ENCODE results near the gene TINAGL1.

The TINAGL1 gene

GRCh38 chr1:31532173-31532572 is 44.1 kb upstream of the TINAGL1 start:
- H2AFZ ChIP-seq (ENCODE audit: low read length): no peak overlapping the region
- TF ChIP-seq CTCF (conservative IDR thresholded peaks at IDR 0.05; ENCODE audit: low read length) (no peak), EZH2phosphoT487 (IDR thresholded peaks at IDR 0.05; ENCODE audit: borderline replicate concordance) (no peak)
- no peak overlapping the region for H3K4me3 ChIP-seq (ENCODE audit: low read length, poor library complexity, severe bottlenecking)
- H3K9me3 ChIP-seq (ENCODE audit: insufficient read depth, low read depth, low read length): no peaks in the 10 kb centered on the region
- H4K20me1 ChIP-seq (ENCODE audit: insufficient read depth, low read length, poor library complexity, severe bottlenecking): no peaks in the 10 kb centered on the region
- H3K79me2 ChIP-seq (ENCODE audit: insufficient read depth, low read length): no peaks in the 10 kb centered on the region
- H3K4me2 ChIP-seq (ENCODE audit: low read depth, low read length, poor library complexity, severe bottlenecking): no peak overlapping the region
- H3K9me2 ChIP-seq (replicated peaks; ENCODE audit: low read depth, low read length): no peaks in the 10 kb centered on the region
- H3K27me3 ChIP-seq (ENCODE audit: insufficient read depth, low read length, poor library complexity, severe bottlenecking): no peaks in the 10 kb centered on the region
- no peak overlapping the region for H3K9ac ChIP-seq (ENCODE audit: low read depth, low read length, poor library complexity, severe bottlenecking)
- no peaks in the 10 kb centered on the region for H3F3A ChIP-seq (ENCODE audit: low read depth)
- H3K4me1 ChIP-seq (ENCODE audit: insufficient read depth, low read length, poor library complexity, severe bottlenecking): no peaks in the 10 kb centered on the region
- no peaks in the 10 kb centered on the region for H3K36me3 ChIP-seq (ENCODE audit: insufficient read depth, low read length)

- H3K9me2 ChIP-seq (replicated peaks; ENCODE audit: low read depth, low read length): no peaks in the 10 kb centered on the region
- no peak overlapping the region for H3K4me2 ChIP-seq (ENCODE audit: low read depth, low read length, poor library complexity, severe bottlenecking)
- no peaks in the 10 kb centered on the region for H4K20me1 ChIP-seq (ENCODE audit: insufficient read depth, low read length, poor library complexity, severe bottlenecking)
- no peak overlapping the region for H3K9ac ChIP-seq (ENCODE audit: low read depth, low read length, poor library complexity, severe bottlenecking)
- H3K4me3 ChIP-seq (ENCODE audit: low read length, poor library complexity, severe bottlenecking): no peak overlapping the region
- peaks cover 5% of the 10 kb centered on the region; the same call in 1 of the 2 replicates for H3K36me3 ChIP-seq (ENCODE audit: insufficient read depth, low read length)
- no peak overlapping the region for H2AFZ ChIP-seq (ENCODE audit: low read length)
- TF ChIP-seq EZH2phosphoT487 (IDR thresholded peaks at IDR 0.05; ENCODE audit: borderline replicate concordance) (no peak), CTCF (conservative IDR thresholded peaks at IDR 0.05; ENCODE audit: low read length) (no peak)
- no peaks in the 10 kb centered on the region for H3K79me2 ChIP-seq (ENCODE audit: insufficient read depth, low read length)
- H3K4me1 ChIP-seq (ENCODE audit: insufficient read depth, low read length, poor library complexity, severe bottlenecking): no peaks in the 10 kb centered on the region
- H3K27me3 ChIP-seq (ENCODE audit: insufficient read depth, low read length, poor library complexity, severe bottlenecking): no peaks in the 10 kb centered on the region
- H3F3A ChIP-seq (ENCODE audit: low read depth): no peaks in the 10 kb centered on the region
- no peaks in the 10 kb centered on the region for H3K9me3 ChIP-seq (ENCODE audit: insufficient read depth, low read depth, low read length)
Observed at GRCh38 chr1:31535561-31535960, 40.8 kb upstream of the TINAGL1 start.

DNA sequence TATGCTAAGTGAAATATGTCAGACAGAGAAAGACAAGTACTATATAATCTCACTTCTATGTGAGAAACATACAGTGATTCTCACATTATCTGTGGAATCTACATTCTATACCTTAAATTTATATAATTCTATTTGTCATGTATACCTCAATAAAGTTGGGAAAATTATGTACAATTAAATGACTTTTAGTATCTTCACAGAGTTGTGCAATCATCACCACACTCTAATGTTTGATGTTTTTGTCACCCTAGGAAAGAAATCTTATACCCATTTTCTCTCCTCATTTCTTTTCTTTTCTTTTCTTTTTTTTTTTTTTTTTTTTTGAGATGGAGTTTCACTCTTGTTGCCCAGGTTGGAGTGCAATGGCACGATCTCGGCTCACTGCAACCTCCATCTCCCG is 37.0 kb upstream of the TINAGL1 start:
- Histone ChIP-seq H3K79me2 (ENCODE audit: insufficient read depth, low read length) (no peaks in the 10 kb centered on the region), H3K27me3 (ENCODE audit: insufficient read depth, low read length, poor library complexity, severe bottlenecking) (no peaks in the 10 kb centered on the region), H3K4me2 (ENCODE audit: low read depth, low read length, poor library complexity, severe bottlenecking) (no peak overlapping the region), H3K9ac (ENCODE audit: low read depth, low read length, poor library complexity, severe bottlenecking) (no peak overlapping the region), H3K36me3 (ENCODE audit: insufficient read depth, low read length) (peaks cover 15% of the 10 kb centered on the region), H3K4me3 (ENCODE audit: low read length, poor library complexity, severe bottlenecking) (no peak overlapping the region), H3K9me2 (replicated peaks; ENCODE audit: low read depth, low read length) (no peaks in the 10 kb centered on the region), H4K20me1 (ENCODE audit: insufficient read depth, low read length, poor library complexity, severe bottlenecking) (no peaks in the 10 kb centered on the region), H3K9me3 (ENCODE audit: insufficient read depth, low read depth, low read length) (0 out of 2 replicates have a peak, but pooled peaks cover 7% of the 10 kb centered on the region), H2AFZ (ENCODE audit: low read length) (no peak overlapping the region), H3F3A (ENCODE audit: low read depth) (no peaks in the 10 kb centered on the region), H3K4me1 (ENCODE audit: insufficient read depth, low read length, poor library complexity, severe bottlenecking) (no peaks in the 10 kb centered on the region)
- no peak for TF ChIP-seq EZH2phosphoT487 (IDR thresholded peaks at IDR 0.05; ENCODE audit: borderline replicate concordance)
- TF ChIP-seq CTCF (conservative IDR thresholded peaks at IDR 0.05; ENCODE audit: low read length): no peak
